GM12874 (cell line): ENCODE results near the gene PKM.

Source experiments
- CTCF ChIP-seq: IDR thresholded peaks from 2 replicates; pipeline ENCODE4 v1.5.1; 2011; ENCODE audit warnings: low read depth, mild to moderate bottlenecking, control low read depth, low read length, moderate library complexity; ENCODE audit not compliant: insufficient read depth

Gene PKM

DNA sequence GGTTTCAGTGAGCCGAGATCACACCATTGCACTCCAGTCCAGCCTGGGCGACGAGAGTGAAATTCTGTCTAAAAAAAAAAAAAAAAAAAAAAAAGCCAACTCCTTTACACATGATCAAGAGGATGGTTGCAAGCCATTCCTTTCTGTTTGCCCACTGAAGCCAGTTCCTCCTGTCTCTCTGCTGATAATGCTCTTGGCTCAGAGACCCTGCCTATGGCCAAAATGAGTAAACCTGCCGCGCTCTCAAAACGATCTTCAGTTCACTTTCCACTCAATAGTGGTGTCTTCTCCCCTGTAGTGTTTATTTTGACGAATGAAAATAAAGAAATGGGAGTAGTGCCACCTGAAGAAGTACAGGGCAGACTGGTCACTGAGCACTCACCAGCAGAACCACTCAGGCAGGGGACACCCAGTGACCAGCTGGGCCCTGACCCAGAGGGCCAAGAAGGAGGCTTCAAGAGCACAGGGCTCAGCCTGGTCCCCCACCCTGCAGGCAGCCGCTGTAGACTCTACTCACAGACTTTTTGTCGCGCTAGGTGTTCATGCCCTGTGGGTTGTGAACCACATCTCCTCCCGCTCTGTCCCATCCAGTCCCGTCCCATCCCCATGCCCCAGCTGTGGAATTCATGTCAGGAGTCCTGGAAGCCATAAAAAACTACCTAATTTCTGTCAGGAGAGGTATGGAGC lies 57.0 kb downstream of the PKM start:
- TF ChIP-seq CTCF: no peak

- TF ChIP-seq CTCF: no peak
Measured at GRCh38 chr15:72173401-72173800, 57.6 kb downstream of the PKM start.

- TF ChIP-seq CTCF: no peak
Measured at GRCh38 chr15:72172796-72173195, 58.2 kb downstream of the PKM start.

GRCh38 chr15:72170691-72171090 lies 60.3 kb downstream of the PKM start:
- TF ChIP-seq CTCF: no peak

GRCh38 chr15:72169921-72170611 lies 60.9 kb downstream of the PKM start:
- no peak for TF ChIP-seq CTCF

GRCh38 chr15:72169236-72169920 lies 61.6 kb downstream of the PKM start:
- TF ChIP-seq CTCF: no peak

GRCh38 chr15:72168808-72169190 lies 62.2 kb downstream of the PKM start:
- TF ChIP-seq CTCF: no peak
